ENCODE data around the gene GRPR. TPM values are rescaled to one million over a fixed set of nuclear protein-coding genes. Genes with fewer than 3 reads are reported as not detected.

The GRPR gene
- total and polyA plus RNA-seq, 2 donors (not counting 1 experiment from before 2014, with no cell fraction given) = 0.33 to 4.1 TPM

DNA sequence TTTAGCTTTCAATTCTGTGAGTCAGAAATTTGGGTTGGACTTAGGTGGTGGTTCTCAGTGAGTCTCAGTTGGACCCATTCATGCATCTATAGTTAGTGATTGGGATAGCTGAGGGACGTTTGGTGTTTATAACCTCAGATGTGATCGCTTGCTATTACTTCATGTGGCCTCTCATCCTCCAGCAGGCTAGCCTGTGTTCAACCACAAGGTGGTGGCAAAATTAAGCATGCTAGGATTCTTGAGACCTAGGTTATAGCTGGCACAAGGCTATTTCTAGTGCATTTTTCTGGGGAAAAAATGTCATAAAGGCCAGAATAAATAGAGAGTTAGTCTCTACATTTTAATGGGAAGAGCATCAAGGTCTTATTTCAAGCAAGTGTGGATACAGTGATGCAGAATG, 10.9 kb upstream of the GRPR start:
- no peaks in the 10 kb centered on the region for H3K36me3 ChIP-seq (ENCODE audit: control insufficient read depth, insufficient read depth, low read length)
- no peaks in the 10 kb centered on the region for H3K27me3 ChIP-seq (ENCODE audit: control insufficient read depth, insufficient read depth, low read length)
- DNase-seq (ENCODE audit: low read depth in 2 of 2) = no peak
- H3K79me2 ChIP-seq (ENCODE audit: control insufficient read depth, insufficient read depth, low read length) = no peaks in the 10 kb centered on the region
- H3K27ac ChIP-seq (ENCODE audit: insufficient read depth, low read length) = no peak overlapping the region
- H3K4me2 ChIP-seq (ENCODE audit: extremely low read depth, insufficient read depth, low read length) = no peak overlapping the region
- TF ChIP-seq EZH2 (IDR thresholded peaks at IDR 0.05; ENCODE audit: low read length, missing control alignments) (no peak), CTCF (conservative IDR thresholded peaks at IDR 0.05 in 1 of 2, IDR thresholded peaks at IDR 0.05 in 1 of 2; ENCODE audit: low read depth in 1 of 2, low read length in 2 of 2) (no peak)
- H3K9ac ChIP-seq (ENCODE audit: insufficient read depth, low read length) = no peak overlapping the region
- no peak overlapping the region for H2AFZ ChIP-seq (ENCODE audit: low read length)
- no peaks in the 10 kb centered on the region for H3K4me1 ChIP-seq (ENCODE audit: control insufficient read depth, extremely low read depth, insufficient read depth, low read length)
- no peak overlapping the region for H3K4me3 ChIP-seq (replicated peaks in 1 of 4; ENCODE audit: control extremely low read depth in 1 of 4, insufficient read depth in 1 of 4, low read depth in 3 of 4, low read length in 4 of 4)
- no peaks in the 10 kb centered on the region for H3K9me3 ChIP-seq (ENCODE audit: control insufficient read depth, insufficient read depth, low read depth, low read length)
- H4K20me1 ChIP-seq (ENCODE audit: control insufficient read depth, extremely low read depth, insufficient read depth, low read length) = no peaks in the 10 kb centered on the region

DNA sequence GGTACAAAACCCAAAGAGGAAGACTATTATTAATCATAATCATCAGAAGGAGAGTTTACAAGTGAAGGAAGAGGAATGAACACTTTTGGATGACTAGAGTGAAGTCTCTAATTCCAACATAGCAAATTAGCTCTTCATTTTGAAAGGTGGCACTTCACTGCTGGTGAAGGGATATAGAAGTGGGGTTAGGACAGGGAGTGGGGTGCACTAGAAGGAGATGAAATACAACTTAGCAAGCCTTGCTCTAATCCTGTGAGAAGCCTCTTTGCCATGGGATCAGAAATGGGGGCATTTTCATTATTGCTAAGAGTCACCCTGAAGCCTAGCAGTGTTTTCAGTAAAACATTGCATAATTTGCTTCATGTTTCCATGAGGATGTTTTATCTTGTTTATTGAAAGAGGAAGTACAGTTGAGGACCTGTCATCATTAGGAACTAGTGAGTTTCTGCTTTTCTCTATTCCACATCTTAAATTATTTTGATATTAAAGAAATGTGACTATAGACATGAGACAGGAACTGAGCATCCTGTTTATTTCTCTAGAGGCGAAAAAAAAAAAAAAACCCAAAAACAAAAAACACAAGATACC, 9.3 kb upstream of the GRPR start:
- H3K9me3 ChIP-seq (ENCODE audit: control insufficient read depth, insufficient read depth, low read depth, low read length) = no peaks in the 10 kb centered on the region
- H4K20me1 ChIP-seq (ENCODE audit: control insufficient read depth, extremely low read depth, insufficient read depth, low read length) = no peaks in the 10 kb centered on the region
- TF ChIP-seq CTCF (conservative IDR thresholded peaks at IDR 0.05 in 1 of 2, IDR thresholded peaks at IDR 0.05 in 1 of 2; ENCODE audit: low read depth in 1 of 2, low read length in 2 of 2) (no peak), EZH2 (IDR thresholded peaks at IDR 0.05; ENCODE audit: low read length, missing control alignments) (no peak)
- DNase-seq (ENCODE audit: low read depth in 2 of 2) = no peak
- H3K9ac ChIP-seq (ENCODE audit: insufficient read depth, low read length) = no peak overlapping the region
- H3K36me3 ChIP-seq (ENCODE audit: control insufficient read depth, insufficient read depth, low read length) = no peaks in the 10 kb centered on the region
- H3K27ac ChIP-seq (ENCODE audit: insufficient read depth, low read length) = peak overlapping the region; percentile 33
- H3K4me3 ChIP-seq (replicated peaks in 1 of 4; ENCODE audit: control extremely low read depth in 1 of 4, insufficient read depth in 1 of 4, low read depth in 3 of 4, low read length in 4 of 4) = no peak overlapping the region
- no peaks in the 10 kb centered on the region for H3K4me1 ChIP-seq (ENCODE audit: control insufficient read depth, extremely low read depth, insufficient read depth, low read length)
- H3K79me2 ChIP-seq (ENCODE audit: control insufficient read depth, insufficient read depth, low read length) = no peaks in the 10 kb centered on the region
- H3K27me3 ChIP-seq (ENCODE audit: control insufficient read depth, insufficient read depth, low read length) = no peaks in the 10 kb centered on the region
- no peak overlapping the region for H2AFZ ChIP-seq (ENCODE audit: low read length)
- no peak overlapping the region for H3K4me2 ChIP-seq (ENCODE audit: extremely low read depth, insufficient read depth, low read length)

- TF ChIP-seq CTCF (conservative IDR thresholded peaks at IDR 0.05 in 1 of 2, IDR thresholded peaks at IDR 0.05 in 1 of 2; ENCODE audit: low read depth in 1 of 2, low read length in 2 of 2) = no peak
- TF ChIP-seq EZH2 (IDR thresholded peaks at IDR 0.05; ENCODE audit: low read length, missing control alignments) = no peak
- Histone ChIP-seq H3K36me3 (ENCODE audit: control insufficient read depth, insufficient read depth, low read length) (no peaks in the 10 kb centered on the region), H4K20me1 (ENCODE audit: control insufficient read depth, extremely low read depth, insufficient read depth, low read length) (no peaks in the 10 kb centered on the region), H3K4me1 (ENCODE audit: control insufficient read depth, extremely low read depth, insufficient read depth, low read length) (no peaks in the 10 kb centered on the region), H3K27me3 (ENCODE audit: control insufficient read depth, insufficient read depth, low read length) (no peaks in the 10 kb centered on the region), H3K4me3 (replicated peaks in 1 of 4; ENCODE audit: control extremely low read depth in 1 of 4, insufficient read depth in 1 of 4, low read depth in 3 of 4, low read length in 4 of 4) (no peak overlapping the region), H3K4me2 (ENCODE audit: extremely low read depth, insufficient read depth, low read length) (no peak overlapping the region), H3K9me3 (ENCODE audit: control insufficient read depth, insufficient read depth, low read depth, low read length) (no peaks in the 10 kb centered on the region), H3K27ac (ENCODE audit: insufficient read depth, low read length) (peak overlapping the region; percentile 33), H2AFZ (ENCODE audit: low read length) (no peak overlapping the region), H3K9ac (ENCODE audit: insufficient read depth, low read length) (no peak overlapping the region), H3K79me2 (ENCODE audit: control insufficient read depth, insufficient read depth, low read length) (no peaks in the 10 kb centered on the region)
- DNase-seq (ENCODE audit: low read depth in 2 of 2) = peak; percentile 69 to 81
These were observed 8.8 kb upstream of the GRPR start for GRCh38 chrX:16114611-16115010.
